HG03439 (cell line): Measurements from ENCODE around the gene MFN1.

ENCODE experiments used
- ATAC-seq: cut with Tn5 transposase; IDR thresholded peaks from one replicate; pipeline ENCODE4 v1.9.1; 2021; ENCODE audit warnings: mild to moderate bottlenecking, moderate library complexity; ENCODE audit not compliant: unreplicated experiment

The MFN1 gene

DNA sequence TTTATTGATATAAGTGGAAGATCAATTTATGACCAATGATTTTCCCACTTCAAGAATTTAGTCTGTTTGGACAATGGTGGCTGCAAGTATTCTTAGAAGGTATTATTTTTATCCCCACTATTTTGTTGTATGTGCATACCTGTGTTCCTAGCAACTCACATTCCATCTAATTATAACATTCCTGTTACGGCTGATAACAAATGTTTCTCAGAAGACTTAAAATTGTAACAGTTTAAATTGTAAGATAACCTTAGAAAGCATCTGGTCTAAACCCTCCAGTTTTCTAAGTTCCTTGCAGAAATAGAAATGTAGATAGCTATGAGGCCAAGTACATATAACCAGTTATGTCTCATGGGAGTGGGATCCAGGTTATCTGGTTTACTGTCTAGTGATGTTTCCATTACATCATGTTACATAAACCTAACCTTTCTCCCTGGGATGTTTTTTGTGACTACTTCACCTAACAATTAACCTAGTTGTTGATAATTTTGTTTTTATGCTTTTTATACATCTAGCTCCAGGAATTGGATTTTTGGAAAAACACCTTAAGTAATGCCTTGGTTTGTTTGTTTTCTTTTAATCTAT, 11.1 kb upstream of the MFN1 start:
- ATAC-seq = no peak

DNA sequence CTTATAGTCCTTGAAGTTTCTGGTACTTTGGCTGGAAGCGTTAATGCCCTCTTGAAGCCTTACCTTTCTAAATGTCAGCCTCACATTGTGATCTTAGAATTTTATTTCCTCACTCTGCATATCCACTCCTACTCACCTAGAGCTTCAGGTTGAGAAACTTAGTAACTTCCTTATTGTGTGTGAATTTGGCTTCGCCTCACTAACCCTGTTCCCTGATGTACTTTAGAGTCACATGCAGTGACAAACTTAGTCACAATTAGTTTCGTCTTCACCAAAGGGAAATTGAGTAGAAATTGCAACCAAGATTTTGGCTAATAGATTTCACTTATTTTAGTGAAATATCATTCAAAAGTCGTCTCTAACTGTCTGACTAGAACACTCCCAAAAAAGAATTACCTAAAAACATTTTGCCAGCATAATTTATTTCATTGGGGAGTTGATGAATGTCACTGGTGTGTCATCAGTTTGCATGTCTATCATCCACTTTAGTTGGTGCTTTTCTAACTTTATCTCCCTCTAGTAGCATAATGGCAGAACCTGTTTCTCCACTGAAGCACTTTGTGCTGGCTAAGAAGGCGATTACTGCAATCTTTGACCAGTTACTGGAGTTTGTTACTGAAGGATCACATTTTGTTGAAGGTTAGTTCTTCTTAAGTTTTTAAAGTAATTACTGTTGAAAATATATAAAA, 960 bp downstream of the MFN1 start:
- peak; percentile 60 for ATAC-seq

DNA sequence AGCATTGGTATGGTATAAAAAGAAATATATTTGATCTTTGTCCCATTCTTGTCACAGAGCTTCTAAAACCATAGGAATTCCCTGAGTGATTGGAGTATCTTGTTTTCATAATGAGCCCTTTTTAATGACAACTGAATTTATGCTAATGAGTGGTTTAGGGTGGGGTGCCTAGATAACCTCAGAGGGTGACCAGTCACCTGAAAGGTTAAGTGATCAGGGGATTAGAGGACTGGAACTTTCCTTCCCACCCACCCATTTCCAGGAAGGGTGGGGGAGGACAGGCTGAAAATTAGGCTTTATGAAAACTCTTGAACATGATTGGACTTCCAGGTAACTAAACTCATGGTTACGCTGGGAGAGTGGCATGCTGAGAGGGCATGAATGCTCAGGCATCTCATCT, 8.5 kb downstream of the MFN1 start:
- ATAC-seq = no peak

DNA sequence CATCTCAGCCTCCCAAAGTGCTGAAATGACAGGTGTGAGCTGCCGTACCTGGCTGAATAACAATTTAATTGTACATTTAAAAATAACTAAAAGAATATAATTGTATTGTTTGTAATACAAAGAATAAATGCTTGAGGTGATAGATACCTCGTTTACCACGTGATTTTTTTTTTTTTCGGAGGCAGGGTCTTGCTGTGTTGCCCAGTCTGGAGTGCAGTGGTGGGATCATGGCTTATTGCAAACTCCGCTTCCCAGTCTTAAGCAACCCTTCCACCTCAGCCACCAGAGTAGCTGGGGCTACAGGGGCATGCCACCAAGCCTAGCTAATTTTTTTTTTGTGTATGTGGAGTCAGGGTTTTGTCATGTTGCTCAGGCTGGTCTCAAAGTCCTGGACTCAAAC, 15.8 kb downstream of the MFN1 start:
- no peak for ATAC-seq

DNA sequence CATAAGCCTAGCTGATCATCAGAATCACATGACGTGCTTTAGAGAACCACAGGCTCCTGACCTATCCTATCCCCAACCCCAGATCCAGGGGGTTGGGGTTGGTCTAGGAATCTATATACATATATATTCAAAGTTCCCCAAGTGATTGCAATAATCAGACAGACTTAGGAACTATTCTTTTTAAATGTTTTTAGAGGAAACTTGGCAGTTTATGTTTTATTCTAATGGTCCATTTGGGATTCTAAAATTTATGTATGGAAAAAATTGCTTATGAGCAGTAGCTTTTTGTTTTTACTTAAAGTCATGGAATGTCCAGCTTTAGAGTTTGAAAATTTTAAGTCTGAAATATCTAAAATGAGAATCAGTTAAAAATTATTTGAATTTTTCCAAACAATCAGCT, 22.1 kb downstream of the MFN1 start:
- ATAC-seq = no peak

DNA sequence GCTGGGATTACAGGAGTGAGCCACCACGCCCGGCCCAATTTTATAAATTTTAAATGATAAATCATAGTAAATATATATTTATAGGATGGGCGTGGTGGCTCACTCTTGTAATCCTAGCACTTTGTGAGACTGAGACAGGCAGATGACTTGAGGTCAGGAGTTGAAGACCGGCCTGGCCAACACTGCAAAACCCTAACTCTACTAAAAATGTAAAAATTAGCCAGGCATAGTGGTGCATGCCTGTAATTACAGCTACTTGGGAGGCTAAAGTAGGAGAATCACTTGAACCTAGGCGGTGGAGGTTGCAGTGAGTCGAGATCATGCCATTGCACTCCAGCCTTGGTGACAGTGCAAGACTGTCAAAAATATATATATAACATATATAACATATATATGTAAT, 26.4 kb downstream of the MFN1 start:
- no peak for ATAC-seq

DNA sequence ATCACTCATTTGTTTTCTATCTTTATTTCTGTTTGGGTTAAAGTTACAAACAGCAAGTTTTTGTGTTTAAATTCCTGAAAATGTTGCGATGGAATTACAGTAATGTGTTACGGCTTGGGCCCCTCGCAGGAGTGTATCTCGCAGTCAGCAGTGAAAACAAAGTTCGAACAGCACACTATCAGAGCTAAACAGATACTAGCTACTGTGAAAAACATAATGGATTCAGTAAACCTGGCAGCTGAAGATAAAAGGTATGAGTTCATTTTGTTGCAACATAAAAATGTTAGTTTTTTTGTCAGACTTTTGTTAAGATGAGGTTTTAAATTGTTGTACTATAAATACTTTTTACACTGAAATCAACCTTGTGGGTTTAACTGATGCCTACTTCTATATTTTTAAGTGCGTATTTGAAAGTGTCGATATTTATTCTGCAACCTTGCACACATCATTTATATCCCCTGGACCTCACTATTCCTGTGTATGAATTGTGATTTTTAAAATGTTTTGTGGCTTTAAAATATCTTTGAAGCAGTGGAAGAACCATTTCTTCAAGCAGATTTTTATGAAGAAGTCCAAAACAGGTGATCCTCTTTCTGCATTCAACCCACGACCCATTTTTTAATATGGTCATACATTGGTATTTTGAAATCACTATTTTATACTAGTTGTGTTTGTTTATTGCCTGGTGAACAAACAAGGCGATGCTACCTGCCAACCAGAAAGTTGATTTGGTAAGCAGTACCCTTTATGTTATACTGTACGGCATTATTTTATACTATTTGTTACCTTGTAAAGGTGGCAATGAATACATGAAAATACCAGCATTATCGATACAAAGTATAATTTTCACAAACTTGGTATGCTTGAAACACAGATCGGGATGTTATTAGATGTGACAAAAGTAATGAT, 27.8 kb downstream of the MFN1 start:
- no peak for ATAC-seq

DNA sequence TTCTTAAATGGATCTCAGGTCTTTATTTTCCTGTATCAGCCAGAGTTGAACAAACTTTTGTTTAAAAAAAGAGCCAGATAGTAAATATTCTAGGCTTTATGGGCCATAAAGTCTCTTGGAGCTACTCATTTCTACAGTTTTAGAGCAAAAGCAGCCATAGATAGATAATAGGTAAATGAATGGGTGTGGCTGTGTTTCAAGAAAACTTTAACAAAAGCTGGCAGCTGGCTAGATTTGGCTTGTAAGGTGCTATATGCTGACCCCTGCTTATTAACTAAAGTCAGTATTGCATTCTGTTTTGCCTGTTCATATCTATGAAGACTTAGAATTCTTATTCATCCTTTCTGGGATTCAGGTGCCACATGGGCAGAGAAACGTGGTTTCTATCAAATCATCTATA, 29.0 kb downstream of the MFN1 start:
- ATAC-seq = no peak

DNA sequence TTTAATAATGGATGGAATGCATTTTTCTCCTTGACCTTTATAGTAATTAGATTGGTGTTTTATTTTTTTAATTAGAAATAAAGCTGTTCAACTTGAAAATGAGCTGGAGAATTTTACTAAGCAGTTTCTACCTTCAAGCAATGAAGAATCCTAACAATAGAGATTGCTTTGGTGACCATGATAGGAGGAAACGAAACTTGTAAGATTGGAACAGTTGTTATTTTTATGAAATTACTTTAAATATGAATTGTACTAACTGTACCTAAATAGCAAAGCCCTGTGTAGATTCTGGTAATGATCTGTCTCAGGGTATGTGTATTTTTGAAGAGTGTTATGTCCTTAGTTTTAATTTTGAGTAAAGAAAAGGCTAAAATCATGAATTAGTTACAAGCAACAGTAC, 44.4 kb downstream of the MFN1 start:
- no peak for ATAC-seq

DNA sequence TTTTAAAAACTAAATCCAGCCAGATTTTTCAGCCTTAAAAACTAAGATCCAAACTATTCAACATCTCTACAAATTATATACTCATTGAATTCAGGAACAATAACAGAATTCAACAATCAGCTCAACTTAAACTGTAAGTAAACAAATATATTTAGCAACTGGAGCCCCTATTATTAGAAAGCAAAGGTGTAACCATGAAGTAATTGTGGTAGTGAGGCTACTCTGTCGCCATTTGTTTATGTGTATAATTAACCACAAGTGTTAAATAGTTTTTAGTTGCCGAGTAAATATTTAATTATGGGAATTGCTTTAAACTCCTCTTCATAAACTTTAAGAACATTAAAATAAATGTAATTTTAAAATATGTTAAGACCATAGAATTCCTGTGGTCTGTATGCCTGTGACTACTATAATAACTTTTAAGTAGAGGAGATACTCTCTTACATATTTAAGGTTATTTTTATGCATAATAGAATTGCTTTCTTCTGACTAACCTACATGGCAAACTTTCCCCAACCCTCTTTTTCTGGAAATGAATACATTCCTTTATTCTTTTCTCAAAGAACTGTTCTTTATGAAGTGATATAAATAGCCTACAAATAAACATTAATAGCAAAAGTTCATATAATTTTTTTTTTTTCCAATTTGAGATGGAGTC, 51.2 kb downstream of the MFN1 start:
- ATAC-seq = no peak

DNA sequence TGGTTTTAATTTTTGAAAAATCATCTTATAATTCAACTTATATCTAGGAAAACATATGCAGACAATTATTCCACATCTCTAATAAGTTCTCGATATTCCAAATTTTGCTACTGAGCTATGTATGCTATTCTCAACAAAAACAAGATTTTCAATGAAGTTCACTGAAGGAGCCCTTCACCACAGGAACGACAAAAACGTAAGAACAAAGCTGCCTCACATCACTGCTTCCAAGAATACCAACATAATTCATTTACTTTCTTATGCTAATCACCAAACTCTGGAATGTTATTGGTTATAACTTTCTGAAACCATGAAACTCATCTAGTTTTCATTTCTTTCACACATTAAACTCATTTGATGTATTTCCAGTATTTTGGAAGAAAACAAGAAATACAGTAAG, 54.1 kb downstream of the MFN1 start:
- no peak for ATAC-seq

DNA sequence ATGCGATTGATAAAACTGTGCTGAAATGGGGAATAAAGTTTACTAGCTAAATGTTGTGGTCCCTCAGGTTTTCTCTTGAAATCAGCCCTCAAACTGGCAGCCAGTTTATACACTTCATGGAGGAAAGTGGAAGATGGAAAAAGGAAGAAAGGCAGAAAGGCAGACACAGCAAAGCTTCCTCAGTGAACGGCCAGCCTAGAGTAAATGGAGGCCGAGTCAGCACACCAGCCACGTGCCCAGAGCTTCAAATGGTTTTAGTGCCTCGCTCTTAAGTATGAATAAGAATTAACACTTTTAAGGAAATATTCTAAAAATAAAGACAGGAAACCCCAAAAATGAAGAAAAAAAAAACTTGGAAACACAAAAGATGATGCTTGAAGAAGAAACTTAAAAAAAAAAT, 55.5 kb downstream of the MFN1 start:
- no peak for ATAC-seq

DNA sequence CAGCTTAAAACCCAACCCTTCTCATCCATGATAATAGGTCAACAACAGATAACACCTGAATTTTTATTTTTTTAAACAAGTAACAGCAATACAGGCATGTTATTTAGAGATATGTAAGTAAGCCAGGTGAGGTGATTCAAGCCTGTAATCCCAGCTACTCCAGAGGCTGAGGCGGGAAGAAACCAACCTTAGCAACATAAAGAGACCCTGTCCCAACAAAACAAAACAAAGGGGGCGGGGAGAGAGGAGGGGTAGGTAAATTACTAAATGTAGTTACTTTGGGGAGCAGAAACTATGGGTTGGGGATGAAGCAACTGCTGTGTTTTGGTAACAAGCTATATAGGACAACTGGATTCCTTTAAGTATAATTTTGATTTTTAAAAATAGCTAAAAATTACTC, 56.8 kb downstream of the MFN1 start:
- no peak for ATAC-seq

DNA sequence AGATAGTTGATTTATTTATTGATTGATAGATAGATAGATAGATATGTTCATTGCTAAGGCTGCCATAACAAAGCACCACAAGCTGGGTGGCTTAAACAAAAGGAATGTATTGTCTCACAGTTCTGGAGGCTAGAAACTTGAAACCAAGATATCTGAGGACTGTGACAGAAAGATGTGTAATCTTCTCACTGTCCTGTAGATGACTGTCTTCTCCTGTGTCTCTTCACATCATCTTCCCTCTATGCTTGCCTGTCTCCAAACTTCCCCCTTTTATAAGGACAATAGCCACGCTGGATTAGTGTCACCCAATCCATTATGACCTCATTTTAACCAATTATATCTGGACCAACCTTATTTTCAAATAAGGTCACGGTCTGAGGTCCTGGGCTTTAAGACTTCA, 62.8 kb downstream of the MFN1 start:
- no peak for ATAC-seq

DNA sequence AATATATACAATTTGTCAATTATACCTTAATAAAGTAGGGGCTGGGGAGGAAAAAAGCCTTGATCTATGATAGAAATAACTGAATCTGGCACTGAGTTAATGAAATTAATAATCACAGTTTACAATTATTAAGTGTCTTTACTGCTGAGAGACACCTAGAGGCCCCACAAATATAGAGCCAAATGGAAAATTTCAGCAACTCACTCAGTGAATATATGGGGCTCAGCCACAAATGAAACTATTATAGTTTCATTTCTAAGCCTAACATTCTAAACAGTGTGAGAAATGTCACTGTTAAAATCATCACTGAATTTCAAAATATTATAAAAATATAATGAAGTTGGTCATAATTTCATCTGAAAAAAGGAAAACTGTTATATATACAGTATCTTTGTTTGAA, 63.5 kb downstream of the MFN1 start:
- no peak for ATAC-seq

DNA sequence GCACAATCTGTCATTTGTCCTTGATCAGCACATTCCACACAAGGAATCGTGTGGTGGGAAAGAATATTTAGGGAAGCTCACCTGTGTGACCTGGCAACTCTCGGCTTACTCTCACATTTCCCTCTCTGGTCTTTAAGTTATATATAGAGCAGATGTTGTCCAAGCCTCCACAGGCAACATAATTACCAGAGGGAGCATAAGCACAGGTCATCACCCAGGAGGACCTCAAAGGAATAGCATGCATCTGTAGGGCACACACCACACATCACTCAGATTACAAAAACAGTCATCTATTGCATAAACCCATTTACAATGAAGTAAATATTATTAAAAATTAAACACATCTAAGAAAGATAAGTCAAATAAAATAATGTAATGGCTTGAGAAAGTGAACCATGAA, 67.3 kb downstream of the MFN1 start:
- ATAC-seq = no peak

DNA sequence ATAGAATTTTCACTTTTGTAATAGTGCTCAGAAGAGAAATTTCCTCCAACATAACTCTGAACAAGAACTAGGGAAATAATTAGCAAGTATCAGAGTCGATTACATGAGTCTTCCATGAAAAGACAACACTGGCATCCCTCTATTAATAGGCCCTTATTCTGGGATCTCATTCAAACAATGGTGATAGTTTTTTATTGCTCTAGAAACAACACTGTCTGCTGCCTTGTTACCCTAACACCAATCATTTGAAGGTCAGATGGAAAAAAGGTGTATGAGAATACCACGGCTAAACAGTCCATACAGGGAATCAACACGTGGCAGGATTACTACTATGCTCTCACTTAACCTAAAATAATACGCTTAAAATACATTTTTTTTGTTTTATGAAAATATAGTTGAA, 67.9 kb downstream of the MFN1 start:
- no peak for ATAC-seq

DNA sequence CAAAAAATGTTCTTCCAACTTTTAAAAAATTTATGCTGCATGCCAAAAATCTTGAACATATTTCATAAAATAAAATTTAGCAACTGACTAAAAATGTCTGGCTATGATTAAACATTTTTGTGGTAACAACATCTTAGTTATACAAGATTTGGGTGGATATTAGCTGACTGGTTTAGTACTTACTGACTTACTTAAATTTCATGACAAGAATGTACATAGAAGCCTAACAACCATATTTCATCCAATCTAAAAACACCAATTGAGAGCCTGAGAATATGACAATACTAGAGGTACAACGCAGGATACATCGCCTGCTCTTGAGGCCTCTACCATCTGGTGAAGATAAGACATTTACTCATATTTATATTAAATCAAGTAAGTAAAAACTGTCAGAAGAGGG, 69.2 kb downstream of the MFN1 start:
- no peak for ATAC-seq

DNA sequence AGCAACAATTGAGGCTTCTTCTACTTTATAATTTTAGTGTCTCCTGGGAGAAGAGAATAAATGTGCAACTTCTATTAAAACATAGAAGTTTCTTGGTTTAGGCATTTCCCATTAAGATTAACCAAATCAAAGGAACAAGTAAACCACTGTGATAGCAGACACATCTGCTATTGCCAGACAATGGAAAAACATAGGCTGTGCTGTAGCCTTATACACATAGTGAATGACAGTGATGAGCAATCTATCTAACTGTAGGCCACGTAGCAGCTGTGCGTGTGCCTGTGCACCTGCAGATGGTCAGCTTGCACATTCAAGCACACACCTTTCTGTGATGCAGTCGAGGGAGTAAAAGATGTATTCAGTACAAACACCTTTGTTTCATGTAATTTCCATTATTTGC, 71.1 kb downstream of the MFN1 start:
- no peak for ATAC-seq

DNA sequence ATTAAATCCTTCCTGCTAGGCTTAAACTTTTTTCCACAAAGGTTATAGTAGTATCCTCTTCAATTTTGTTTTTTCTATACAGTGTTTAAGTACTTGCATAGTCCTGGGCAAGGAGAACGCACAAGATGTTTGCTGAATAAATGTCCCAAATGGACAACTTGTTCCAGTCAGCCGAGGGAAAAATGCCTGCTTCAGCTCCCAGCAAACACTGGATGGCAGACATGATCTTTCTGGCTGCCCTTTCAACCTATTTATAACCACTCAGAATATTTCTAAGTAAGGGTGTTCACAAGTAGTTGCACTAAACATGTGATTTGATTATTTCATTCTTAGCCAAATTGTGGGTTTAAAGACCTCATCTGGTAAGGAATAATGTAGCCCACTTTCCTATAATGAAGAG, 74.0 kb downstream of the MFN1 start:
- ATAC-seq = no peak

DNA sequence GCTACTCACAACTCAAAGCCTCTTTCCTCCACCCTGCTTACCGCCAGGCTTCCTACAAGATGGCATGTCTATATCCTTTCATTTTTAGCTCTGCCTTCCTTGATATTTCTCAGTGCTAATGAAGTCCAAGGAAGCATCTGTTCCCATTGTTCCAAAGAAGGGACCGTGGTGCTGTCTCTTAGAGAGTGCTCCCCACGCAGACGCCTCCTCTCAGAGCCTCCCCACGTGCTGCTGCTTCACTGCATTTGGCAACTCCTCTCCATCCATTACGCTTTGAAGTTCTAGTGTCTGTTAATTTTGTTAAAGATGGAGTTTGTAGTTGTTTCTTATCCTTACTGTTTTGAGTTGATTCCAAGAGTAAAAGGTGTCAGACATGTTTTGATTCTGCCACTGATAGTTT, 77.6 kb downstream of the MFN1 start:
- no peak for ATAC-seq
